GM19467 (cell line): ENCODE measurements around the gene PUS1.

Experiments
- ATAC-seq: cut with Tn5 transposase; IDR thresholded peaks from one replicate; pipeline ENCODE4 v1.9.1; 2021; ENCODE audit warnings: mild to moderate bottlenecking, moderate library complexity; ENCODE audit not compliant: unreplicated experiment

PUS1 gene

DNA sequence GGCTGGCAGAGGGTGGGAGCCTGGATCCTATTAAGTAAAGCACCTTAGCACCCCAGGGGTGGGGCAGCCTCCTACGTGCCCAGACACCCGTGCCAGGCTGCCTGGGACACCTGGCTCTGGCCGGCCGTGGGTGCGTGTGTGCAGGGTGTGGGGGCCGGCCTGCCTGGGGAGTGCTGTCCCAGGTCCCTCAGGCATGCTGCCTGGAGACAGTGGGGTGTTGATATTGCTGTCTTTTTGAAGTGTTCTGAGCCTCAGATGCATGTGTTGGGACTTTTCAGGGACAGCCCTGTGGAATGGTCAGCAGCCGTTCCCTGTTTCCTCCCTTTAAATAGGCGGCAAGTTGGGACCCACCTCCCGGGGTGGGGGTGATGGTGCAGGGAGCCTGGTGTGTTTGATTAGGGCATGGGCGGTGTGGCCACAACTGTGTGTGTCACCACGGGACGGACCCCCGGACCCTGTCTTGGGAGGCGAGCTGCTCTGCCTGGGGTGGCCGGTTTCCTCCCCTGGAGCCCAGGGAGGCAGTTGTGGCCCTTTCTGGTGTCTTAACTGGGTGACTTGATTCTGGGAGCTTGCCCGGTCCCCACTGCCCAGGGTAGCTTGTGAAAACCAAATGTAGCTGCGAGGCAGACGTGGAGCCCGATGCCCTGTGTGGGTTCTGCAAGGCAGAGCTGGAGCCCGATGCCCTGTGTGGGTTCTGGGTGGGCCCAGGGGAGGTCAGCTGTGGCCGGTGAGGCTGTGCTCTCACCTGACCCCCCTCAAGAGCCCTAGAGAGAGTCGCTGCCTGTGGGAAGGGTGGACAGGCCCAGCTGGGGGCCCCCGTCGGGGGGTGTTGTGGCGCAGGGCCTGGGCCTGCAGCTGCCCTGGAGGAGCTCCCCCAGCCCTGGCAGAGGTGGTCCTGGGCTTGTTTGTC is 26.5 kb upstream of the PUS1 start:
- ATAC-seq, result no peak

DNA sequence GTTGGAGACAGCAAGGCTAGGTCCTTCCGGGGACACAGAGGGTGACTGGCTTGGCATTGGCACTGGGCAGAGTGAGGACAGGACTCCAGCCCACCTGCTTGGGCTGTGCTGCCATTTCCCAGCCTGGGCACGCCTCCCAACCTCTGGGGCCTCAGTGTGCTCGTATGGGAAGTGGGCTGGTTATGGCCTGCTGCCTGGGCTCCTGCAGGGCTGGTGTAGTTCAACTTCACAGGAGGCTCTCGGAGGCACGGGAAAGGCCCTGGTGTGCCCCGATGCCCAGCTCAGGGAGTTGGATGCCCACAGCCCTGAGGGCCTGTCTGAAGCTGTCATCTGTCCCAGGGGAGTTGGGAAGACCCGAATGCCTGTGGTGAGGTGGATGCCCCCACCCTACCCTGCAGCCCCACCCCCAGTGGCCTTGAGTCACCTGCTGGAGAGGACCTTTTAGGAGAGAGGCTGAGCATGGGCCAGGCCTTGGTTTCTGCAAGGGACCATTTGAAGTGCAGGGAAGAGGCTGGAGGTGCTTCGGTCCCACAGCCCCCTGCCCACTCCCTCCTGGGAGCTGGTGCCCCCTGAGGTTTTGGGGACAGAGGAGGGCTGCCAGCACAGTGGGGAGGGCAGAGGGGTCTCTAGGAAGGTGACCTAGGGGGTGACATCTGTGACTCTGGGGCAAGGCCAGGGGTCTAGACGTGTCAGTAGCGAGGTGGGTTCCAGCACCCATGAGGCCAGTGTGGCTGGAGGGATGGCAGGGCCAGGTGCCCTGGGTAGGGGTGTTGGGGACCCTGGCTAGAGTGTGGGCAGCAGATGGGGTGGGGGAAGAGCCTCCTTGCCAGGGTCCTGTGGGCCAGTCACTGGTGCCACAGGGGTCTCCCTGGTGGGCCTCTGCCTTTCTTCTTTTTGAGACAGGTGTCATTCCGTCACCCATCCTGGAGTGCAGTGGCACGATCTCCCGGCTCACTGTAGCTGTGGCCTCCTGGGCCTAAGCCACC is 25.5 kb upstream of the PUS1 start:
- ATAC-seq, result no peak

DNA sequence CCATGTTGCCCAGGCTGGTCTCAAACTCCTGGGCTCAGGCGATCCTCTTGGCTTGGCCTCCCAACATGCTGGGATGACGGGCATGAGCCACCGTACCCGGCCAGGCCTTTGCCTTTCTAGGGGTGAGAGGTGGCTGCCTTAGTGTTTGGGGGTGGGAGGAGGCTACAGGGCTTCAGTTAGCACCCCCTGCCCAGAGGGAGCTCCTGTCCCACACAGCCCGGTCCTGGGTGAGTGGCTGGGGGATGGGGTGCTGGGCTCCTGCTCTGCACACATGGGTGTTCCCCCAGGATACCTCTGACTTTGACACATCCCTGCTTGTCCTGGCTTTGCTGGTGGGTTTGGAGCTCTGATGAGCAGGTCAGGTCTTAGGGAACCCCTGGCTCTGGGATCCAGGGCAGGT is 24.7 kb upstream of the PUS1 start:
- no peak for ATAC-seq

DNA sequence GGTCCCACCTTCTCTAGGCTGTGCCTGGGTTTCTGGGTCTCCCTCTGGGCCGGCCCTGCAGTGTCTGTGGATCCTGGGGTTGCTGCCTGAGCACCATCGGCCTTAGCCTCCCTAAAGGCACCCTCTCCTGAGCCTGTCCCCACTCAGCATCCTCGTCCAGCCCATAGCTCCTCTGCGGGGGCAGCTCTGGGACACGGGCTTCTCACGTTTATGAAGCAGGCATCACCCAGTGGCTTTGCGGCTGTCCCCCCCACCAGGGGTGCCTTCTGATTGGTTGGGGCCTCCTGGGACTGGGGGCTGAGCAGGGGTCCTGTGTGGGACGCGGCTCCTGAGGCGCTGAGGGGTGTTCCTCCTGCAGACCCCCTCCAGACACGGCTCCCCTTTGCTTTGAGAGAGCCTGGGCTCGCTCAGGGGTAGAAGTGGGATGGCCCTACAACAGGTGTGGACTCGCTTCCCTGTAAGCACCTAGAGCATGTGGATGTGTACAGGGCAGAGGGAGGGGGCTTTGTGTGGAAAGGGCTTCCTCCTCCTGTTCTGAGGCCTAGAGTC is 23.9 kb upstream of the PUS1 start:
- no peak for ATAC-seq

DNA sequence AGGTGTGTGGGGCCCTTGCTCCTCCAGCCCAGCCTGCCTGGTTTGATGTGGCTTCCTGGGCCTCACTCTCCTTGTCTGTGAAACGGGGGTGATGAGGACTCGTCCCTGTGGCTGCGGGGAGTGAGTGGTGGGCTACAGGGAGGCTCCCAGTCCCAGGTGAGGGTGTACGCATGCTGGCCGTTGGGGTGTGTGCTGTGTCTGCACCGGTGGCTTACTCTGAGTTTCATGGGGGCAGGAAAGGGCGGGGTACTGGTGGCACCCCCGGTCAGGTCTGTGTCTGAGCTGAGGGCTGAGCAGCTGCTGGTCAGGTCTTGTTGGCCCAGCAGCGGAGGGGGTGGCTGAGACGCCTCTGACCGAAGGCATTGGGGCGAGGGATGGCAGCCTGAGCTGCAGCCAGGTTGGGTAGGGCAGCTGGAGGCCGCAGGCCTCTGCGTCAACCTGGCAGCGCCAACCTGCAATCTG is 23.4 kb upstream of the PUS1 start:
- no peak for ATAC-seq

DNA sequence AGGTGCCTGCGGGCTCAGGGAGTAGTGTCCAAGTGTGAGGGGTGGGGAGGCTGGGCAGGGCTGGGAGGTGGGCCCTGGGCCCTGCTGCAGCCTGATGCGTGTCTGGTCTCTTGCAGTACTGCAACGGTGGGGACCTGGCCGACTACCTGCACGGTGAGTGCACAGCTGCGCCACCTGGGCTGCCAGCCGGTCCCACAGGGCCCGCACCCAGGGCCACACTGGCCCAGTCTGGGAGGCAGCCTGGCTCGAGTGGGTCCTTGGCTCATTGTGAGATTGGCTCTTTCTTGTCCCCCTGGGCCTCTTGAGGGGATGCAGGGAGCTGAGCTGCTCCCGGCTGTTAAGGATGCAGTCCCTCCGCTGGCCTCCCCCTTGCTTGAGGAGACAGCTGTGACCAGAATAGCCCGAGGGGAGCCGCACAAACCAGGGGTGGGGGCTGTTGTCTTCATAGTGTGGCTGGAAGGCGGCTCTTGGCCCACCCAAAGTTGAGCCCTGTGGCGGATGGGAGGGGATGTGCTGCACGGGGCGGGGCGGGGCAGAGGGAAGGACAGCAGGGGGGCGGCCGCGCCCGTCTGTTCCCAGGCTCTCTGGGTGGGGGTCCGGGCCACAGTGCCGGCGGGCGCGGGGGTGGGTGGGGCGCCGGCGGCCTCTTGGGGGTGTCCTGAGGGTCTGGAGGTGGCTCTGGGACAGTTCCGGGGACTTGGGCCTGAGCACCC is 21.5 kb upstream of the PUS1 start:
- no peak for ATAC-seq

DNA sequence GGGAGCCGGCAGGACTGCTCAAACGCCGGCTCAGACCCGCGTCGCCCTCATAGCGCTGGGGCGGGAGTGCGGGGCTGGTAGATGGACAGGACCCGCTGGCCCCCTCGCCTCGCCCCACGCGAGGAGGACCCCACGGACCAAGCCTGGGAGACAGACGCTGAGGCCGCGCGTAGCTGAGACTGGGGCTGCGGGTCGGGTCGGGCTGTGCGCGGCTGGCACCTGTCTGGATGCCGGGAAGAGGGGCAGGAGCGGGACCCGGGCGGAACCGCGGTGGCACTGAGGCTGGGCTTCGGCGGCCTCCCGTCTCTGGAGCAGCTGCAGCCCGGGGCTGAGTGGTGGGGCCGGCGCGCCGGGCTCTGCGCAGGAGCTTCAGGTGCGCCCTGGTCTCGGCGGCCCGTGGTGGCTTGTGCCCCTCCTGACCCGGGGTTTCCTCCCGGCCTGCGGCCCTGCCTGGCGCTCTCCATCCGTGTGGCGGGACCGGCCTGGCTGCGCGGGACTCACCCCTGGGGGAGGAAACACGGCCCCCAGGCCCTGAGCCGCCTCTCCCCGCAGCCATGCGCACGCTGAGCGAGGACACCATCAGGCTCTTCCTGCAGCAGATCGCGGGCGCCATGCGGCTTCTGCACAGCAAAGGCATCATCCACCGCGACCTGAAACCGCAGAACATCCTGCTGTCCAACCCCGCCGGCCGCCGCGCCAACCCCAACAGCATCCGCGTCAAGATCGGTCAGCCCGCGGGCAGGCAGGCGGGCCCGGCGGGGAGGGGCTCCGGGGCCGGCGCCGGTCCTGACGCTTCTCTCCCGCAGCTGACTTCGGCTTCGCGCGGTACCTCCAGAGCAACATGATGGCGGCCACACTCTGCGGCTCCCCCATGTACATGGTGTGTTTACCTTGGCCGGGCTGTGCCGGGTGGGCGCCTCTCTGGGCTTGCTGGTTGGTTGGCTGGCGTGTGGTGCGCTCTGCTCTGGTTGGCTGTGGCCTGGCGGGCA is 20.7 kb upstream of the PUS1 start:
- ATAC-seq, result no peak

DNA sequence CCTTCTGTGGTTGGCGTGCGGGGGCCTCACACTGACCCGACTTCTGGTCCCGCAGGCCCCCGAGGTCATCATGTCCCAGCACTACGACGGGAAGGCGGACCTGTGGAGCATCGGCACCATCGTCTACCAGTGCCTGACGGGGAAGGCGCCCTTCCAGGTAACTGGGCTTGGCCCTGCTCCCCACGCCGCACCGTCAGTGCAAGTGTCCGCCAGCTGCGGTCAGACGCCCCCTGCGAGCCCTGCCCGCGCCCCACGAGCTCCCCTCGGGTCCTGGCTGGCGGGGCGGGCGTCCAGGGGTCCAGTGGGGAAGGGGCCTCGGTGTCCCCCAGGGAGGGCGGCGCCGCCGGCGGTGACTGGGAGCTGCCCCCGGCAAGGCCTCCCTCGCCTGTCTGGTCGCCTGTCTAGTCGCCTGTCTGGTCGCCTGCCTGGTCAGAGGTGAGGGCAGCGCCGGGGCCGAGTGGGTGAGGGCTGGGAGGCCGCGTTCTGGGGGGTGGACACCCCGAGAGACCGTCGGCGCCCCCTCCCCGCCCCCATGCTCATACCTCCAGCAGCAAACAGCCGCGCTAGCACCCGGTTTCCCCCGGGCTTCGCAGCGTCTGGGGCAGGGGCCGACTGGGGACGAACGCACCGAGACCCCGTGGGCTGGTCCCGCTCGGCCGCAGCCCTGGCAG is 19.9 kb upstream of the PUS1 start:
- ATAC-seq, result no peak

DNA sequence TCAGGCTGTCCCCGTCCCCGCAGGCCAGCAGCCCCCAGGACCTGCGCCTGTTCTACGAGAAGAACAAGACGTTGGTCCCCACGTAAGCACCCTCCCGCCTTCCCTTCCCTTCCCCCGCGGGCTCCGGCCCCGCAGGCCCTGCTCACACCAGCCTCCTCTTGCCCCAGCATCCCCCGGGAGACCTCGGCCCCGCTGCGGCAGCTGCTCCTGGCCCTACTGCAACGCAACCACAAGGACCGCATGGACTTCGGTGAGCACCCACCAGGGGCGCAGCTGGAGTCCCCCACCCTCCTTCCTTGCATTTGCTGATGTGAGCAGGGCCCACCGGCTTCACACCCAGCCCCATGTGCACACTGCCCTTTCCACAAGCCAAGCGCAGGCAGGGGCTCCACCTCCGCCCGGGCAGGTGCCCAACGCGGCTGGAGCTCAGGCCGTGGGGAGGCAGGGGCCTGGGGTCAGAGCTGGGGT is 19.3 kb upstream of the PUS1 start:
- no peak for ATAC-seq

DNA sequence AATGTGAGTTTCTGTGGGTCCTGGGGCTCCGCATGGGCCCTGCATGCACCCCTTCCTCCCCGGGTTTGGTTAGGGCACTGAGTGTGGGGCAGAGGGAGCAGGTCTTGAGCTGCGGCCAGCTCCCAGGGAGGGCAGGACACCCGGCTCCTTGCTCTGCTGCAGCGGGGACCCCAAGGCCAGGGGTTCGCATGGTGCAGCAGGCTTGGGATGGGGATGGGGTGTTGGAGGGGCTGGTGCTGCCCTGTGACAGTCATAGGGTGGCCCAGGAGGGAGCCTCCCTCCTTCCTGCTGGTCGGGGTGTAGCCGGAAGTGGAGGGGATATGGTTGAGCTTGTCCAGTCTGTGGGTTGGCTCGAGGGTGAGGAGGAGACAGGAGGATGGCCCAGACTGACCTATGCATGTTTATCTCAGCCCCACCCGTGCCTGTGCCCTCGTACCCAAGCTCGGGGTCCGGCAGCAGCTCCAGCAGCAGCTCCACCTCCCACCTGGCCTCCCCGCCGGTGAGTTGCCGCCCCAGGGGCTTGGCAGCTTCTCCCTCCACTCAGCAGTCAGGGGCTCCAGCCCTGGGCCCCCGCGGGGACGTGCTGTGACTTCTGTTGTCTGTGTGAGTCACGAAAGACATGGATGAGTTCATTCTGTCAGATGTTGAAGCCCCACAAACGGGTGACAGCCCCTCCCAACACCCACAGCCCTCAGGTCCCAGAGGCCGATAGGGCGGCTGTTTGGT is 18.6 kb upstream of the PUS1 start:
- ATAC-seq, result no peak

DNA sequence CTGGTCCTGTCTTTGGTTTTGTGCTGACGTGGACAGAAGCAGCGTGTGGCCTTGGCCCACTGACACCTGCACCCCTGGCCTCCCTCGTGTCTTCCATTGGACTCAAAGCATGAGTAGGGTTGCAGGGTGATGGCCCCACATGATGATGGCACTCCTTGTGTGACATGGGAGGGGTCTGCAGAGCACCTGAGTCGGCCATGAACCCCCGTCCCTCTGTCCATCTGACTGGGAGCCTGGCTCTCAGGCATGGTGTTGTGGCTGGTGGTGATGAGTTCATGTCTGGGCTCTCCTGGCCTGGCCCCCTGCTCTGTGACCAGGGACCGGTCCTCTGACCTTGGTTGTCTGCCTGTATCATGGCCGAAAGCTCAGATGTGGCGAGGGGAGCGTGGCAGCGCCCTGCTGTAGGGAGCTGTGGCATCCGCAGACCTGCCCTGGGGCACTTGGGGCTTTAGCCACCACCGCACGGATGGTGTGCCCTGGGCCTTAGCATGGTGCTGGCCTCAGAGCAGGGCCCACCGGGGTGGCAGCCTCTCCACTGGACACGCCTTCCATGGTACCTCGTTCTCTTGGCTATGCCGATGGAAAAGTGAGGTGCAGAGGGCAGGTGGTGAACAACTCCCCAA is 17.9 kb upstream of the PUS1 start:
- no peak for ATAC-seq

DNA sequence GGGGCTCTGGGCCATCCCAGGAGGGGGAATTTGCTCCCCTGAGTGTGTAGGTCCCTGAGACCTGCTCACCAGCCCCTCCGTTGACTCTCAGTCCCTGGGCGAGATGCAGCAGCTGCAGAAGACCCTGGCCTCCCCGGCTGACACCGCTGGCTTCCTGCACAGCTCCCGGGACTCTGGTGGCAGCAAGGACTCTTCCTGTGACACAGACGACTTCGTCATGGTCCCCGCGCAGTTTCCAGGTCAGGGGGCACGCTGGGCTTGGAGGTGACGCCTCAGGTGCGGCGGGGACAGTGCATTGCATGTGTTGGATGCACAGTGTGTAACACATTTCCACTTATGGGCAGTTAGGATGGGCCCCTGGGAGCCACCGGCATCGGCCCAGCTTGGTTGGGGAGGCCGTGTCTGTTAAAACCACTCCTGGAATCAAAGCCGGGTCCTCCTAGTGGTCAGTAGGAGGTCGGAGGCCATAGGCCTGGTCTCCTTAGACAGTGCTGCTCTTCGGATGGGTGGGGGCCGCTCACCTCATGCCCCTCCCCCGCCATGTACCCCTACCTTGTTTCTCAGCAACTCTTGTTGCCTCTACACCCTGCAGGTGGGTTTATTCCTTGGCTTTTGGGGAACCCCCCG is 17.1 kb upstream of the PUS1 start:
- ATAC-seq, result no peak

DNA sequence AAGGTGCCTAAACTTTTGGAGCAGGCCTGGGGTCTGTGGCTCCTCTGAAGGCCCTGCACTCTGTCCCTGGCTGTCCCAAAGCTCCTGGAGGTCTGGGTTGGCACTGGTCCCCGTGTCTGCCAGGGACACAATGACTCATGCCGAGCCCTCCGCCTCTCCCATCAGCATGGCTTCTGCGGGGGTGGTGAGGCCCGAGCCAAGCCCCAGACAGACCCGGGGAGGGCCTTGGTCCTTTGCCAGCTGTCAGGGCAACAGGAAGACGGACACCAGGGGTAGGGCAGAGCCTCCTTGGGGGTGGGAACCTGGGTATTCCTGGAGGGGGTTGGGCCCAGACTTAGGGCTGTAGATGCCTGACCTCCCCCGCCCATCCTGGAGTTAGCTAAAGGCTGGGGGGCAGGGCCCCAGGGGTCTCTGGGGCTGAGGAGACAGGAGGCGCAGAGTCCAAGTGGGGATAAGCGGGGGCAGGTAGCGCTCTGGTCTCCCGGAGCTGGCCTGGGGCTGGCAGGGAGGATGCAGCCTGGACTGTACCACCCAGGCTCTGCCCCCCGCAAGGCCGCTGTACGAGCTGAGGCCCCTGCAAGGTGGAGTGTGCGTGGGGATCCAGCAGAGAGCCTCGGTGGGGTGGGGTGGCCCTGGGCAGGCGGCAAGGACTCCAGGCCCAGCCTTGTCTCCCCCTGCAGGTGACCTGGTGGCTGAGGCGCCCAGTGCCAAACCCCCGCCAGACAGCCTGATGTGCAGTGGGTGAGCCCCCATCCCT is 16.4 kb upstream of the PUS1 start:
- ATAC-seq, result no peak

DNA sequence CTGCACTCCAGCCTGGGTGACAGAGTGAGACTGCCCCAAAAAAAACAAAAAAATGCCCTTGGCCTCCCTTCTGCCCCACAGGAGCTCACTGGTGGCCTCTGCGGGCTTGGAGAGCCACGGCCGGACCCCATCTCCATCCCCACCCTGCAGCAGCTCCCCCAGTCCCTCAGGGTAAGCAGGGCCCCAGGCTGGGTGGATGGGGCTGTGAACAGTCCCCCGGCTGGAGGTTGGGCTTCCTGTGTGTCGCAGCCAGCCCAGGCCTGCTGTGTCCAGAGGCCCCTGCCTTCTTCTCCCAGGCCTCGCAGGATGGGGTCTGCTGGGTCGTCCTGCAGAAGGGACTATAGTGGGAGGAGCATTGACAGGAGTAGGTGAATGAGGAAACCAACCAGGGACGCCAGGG is 15.4 kb upstream of the PUS1 start:
- ATAC-seq, result no peak

DNA sequence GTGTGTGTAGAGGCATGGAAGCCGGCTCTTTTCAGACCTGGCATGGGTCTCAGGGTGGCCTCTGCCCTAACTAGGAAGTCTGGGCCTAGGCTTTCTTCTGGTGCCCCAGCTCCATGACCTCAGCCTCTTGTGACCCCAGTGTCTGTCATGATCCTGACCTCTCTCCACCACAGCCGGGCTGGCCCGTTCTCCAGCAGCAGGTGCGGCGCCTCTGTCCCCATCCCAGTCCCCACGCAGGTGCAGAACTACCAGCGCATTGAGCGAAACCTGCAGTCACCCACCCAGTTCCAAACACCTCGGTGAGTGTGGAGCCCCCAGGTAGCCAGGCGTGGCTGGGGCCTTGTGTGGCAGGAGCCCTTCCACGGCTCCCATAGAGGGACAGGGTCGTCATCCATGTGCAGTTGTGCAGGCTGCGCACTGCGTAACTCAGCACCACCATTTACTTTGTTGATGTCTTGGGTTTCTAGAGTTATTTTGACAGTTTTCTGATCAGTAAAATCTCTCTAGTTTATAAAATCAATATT is 14.8 kb upstream of the PUS1 start:
- ATAC-seq, result no peak

DNA sequence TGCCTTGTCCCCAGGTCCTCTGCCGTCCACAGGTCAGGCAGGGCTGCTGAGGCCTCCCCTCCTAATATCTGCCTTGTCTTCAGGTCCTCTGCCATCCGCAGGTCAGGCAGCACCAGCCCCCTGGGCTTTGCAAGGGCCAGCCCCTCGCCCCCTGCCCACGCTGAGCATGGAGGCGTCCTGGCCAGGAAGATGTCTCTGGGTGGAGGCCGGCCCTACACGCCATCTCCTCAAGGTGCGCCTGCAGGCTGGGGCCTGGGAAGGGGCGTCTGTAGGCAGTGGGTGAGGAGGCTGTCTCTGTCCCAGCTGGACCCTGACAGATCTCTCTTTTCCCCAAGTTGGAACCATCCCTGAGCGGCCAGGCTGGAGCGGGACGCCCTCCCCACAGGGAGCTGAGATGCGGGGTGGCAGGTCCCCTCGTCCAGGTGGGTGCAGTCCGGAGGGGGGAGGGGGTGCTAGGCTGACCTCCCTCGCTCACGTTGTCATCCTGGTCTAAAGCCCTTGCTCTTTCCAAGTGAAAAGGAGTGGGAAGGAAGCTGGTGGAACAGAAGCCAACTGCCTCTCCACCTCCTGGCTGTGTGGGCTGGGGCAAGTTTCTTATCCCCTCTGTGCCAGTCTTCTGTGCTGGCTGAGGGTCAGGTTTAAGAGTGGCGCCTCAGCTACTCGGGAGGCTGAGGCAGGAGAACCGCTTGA is 13.9 kb upstream of the PUS1 start:
- no peak for ATAC-seq
